GM23338 (cell line): ENCODE results near the gene ARHGEF3. TPM values are rescaled to one million over a fixed set of nuclear protein-coding genes. Genes with fewer than 3 reads are reported as not detected.

Experiments used
- ATAC-seq: fragments of 200-7000 bp; cut with Tn5 transposase; 3 replicates; pipeline ENCODE4 v1.9.1; 2020
- DNase-seq: peaks from one replicate; pipeline ENCODE4 v3.0.0-alpha.2; 2015; ENCODE audit warnings: low spot score
- H2AFZ ChIP-seq: fragments of 200-600 bp; sonication (generic); 2 replicates; pipeline ENCODE4 v1.8.0; 2016; ENCODE audit warnings: antibody characterized with exemption, mild to moderate bottlenecking, moderate library complexity
- H3F3A ChIP-seq: fragments of 200-600 bp; sonication (generic); replicated peaks from 2 replicates; pipeline ENCODE4 v1.8.0; 2017; ENCODE audit warnings: antibody characterized with exemption, mixed run types, low read depth
- H3K27ac ChIP-seq: fragments of 200-600 bp; sonication (generic); 2 replicates; pipeline ENCODE4 v1.6.1; 2016; ENCODE audit warnings: low read depth
- H3K27me3 ChIP-seq: fragments of 200-600 bp; sonication (generic); 2 replicates; pipeline ENCODE4 v1.8.0; 2016; ENCODE audit warnings: mild to moderate bottlenecking, mixed run types, moderate library complexity; ENCODE audit not compliant: insufficient read depth
- H3K36me3 ChIP-seq: fragments of 200-600 bp; sonication (generic); 2 replicates; pipeline ENCODE4 v1.8.0; 2016; ENCODE audit warnings: mild to moderate bottlenecking; ENCODE audit not compliant: insufficient read depth
- H3K4me1 ChIP-seq: fragments of 200-600 bp; sonication (generic); 2 replicates; pipeline ENCODE4 v1.8.0; 2016; ENCODE audit warnings: mild to moderate bottlenecking, moderate library complexity; ENCODE audit not compliant: insufficient read depth
- H3K4me2 ChIP-seq: fragments of 200-600 bp; sonication (generic); 2 replicates; pipeline ENCODE4 v1.7.1; 2017; ENCODE audit warnings: mixed run types
- H3K4me3 ChIP-seq: fragments of 200-600 bp; sonication (generic); 2 replicates; pipeline ENCODE4 v1.6.1; 2016; ENCODE audit warnings: mixed run types
- H3K79me2 ChIP-seq: fragments of 200-600 bp; sonication (generic); replicated peaks from 2 replicates; pipeline ENCODE4 v1.8.0; 2017; ENCODE audit warnings: mild to moderate bottlenecking; ENCODE audit not compliant: insufficient read depth
- H3K9me2 ChIP-seq: fragments of 200-600 bp; sonication (generic); 2 replicates; pipeline ENCODE4 v1.8.0; 2017; ENCODE audit not compliant: insufficient read depth
- H4K20me1 ChIP-seq: fragments of 200-600 bp; sonication (generic); replicated peaks from 2 replicates; pipeline ENCODE4 v1.8.0; 2017; ENCODE audit warnings: mild to moderate bottlenecking; ENCODE audit not compliant: insufficient read depth
- H3K27ac Mint-ChIP-seq: 2 replicates; pipeline ENCODE4 v1.8.0; 2020; ENCODE audit warnings: inconsistent platforms, mild to moderate bottlenecking, moderate library complexity, mixed read lengths
- H3K27me3 Mint-ChIP-seq: 3 replicates; pipeline ENCODE4 v1.8.0; 2022; ENCODE audit warnings: low read depth, mild to moderate bottlenecking, moderate library complexity, mixed read lengths, inconsistent platforms; ENCODE audit not compliant: insufficient read depth, poor library complexity
- H3K36me3 Mint-ChIP-seq: 3 replicates; pipeline ENCODE4 v1.8.0; 2021; ENCODE audit warnings: low read depth, mild to moderate bottlenecking, inconsistent platforms, moderate library complexity, mixed read lengths
- H3K4me1 Mint-ChIP-seq: 3 replicates; pipeline ENCODE4 v1.8.0; 2020; ENCODE audit warnings: mild to moderate bottlenecking, inconsistent platforms, mixed read lengths
- H3K4me3 Mint-ChIP-seq: 3 replicates; pipeline ENCODE4 v1.8.0; 2021; ENCODE audit warnings: moderate library complexity, mild to moderate bottlenecking, inconsistent platforms, mixed read lengths
- H3K9me3 Mint-ChIP-seq: 3 replicates; pipeline ENCODE4 v1.8.0; 2020; ENCODE audit warnings: moderate library complexity, mild to moderate bottlenecking, inconsistent platforms, mixed read lengths
- CREB1 ChIP-seq: fragments of 250-450 bp; sonication (Bioruptor Pico); IDR thresholded peaks from 2 replicates; pipeline ENCODE4 v1.5.0; 2020; ENCODE audit warnings: low read depth, mild to moderate bottlenecking, moderate library complexity
- EZH2 ChIP-seq: fragments of 200-600 bp; sonication (generic); IDR thresholded peaks from one replicate; pipeline ENCODE4 v1.8.0; 2017; ENCODE audit warnings: antibody characterized with exemption, mild to moderate bottlenecking, low read depth; ENCODE audit not compliant: unreplicated experiment
- EZH2phosphoT487 ChIP-seq: fragments of 200-600 bp; sonication (generic); IDR thresholded peaks from one replicate; pipeline ENCODE4 v1.8.1; 2018; ENCODE audit warnings: antibody characterized with exemption; ENCODE audit not compliant: unreplicated experiment
- JUNB ChIP-seq: IDR thresholded peaks from one replicate; pipeline ENCODE4 v1.6.1; 2016; ENCODE audit warnings: antibody characterized with exemption; ENCODE audit not compliant: unreplicated experiment
- NANOG ChIP-seq: IDR thresholded peaks from 2 replicates; pipeline ENCODE4 v1.6.1; 2016; ENCODE audit warnings: antibody characterized with exemption, borderline replicate concordance
- POLR2AphosphoS5 ChIP-seq: IDR thresholded peaks from 2 replicates; pipeline ENCODE4 v1.6.1; 2016; ENCODE audit warnings: antibody characterized with exemption, low read depth
- STAT1 ChIP-seq: IDR thresholded peaks from one replicate; pipeline ENCODE4 v1.6.1; 2016; ENCODE audit warnings: antibody characterized with exemption; ENCODE audit not compliant: unreplicated experiment
- ZNF114 ChIP-seq: fragments of 250-450 bp; sonication (Bioruptor Pico); IDR thresholded peaks from 2 replicates; pipeline ENCODE4 v1.5.0; 2020; ENCODE audit warnings: mild to moderate bottlenecking, moderate library complexity
- ZNF331 ChIP-seq: fragments of 250-450 bp; sonication (Bioruptor Pico); IDR thresholded peaks from 2 replicates; pipeline ENCODE4 v1.5.0; 2020; ENCODE audit warnings: low read depth, mild to moderate bottlenecking, moderate library complexity
- polyA plus RNA-seq: library from polyadenylated mRNA; unstranded; fragments of >200 nt; fragmentation: Nextera tagmentation; extraction: Ambion mirVana; gene quantifications from 2 replicates; pipeline ENCODE4 v1.2.1, GENCODE V29; 2016
- total RNA-seq: library from RNA; depleted of rRNA; stranded (reverse); fragments of >200 nt; shearing (Covaris generic); gene quantifications from 2 replicates; pipeline ENCODE4 v1.2.3, GENCODE V29; 2014
- TF ChIP-seq, protein P1 (sequence below), 2 experiments: fragments of 200-600 bp in 1 of 2; sonication (generic) in 1 of 2; conservative IDR thresholded peaks; 2 replicates each; pipeline versions ENCODE4 v1.5.1 to v1.6.1; 2016 to 2017; ENCODE audit warnings: antibody characterized with exemption in 2 of 2, low read depth in 2 of 2, mild to moderate bottlenecking in 2 of 2, moderate library complexity in 1 of 2
- TF ChIP-seq, protein P2 (sequence below): IDR thresholded peaks from one replicate; pipeline ENCODE4 v1.6.1; 2018; ENCODE audit warnings: antibody characterized with exemption; ENCODE audit not compliant: unreplicated experiment
- TF ChIP-seq, protein P3 (sequence below): IDR thresholded peaks from 2 replicates; pipeline ENCODE4 v1.6.1; 2016; ENCODE audit warnings: antibody characterized with exemption
- TF ChIP-seq, protein P4 (sequence below): fragments of 250-450 bp; sonication (Bioruptor Pico); IDR thresholded peaks from 2 replicates; pipeline ENCODE4 v1.5.0; 2020; ENCODE audit warnings: mild to moderate bottlenecking, moderate library complexity

ARHGEF3 gene
- total and polyA plus RNA-seq, 2 experiments from 2014 or later = 5.0 to 5.1 TPM

DNA sequence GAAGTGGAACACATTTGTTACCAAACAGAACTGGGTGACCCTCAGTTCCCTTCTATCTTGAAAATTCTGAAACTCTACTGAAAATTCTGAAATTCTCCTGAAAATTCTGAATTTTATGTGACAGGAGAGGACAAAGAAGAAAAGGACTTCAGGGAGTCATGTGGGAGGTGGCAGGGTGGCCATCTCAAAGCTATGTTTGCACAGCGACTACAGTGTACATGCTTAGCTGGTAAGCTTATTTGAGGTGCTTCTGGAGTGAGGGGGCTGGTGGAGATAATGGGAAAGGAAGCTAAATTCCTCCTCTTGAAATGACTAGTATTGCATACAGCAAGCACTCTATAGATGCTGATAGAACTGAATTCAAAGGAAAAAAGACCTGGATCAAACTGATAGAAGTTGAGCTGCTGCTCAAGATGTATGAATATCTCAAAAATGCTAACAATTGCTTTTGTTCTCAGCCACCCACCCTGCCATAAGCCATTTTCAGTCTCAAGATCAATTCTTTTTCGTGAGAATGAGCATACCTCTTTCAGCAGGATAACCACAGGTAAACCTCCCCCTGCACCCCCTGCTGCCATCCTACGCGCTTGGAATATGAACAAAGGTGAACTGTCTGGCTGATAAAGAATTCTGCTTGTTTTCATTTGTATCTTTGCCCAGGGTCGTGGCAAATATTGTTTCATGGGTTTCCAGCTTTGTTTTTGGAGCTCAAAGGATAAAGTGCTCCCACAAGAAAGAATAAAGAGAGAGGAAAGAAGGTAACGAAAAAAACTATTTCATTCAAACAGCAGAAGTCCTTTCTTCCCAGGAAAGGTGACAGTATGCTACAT is 16.6 kb upstream of the ARHGEF3 start:
- Mint-ChIP-seq H3K9me3 (no peaks in the 10 kb centered on the region), H3K27me3 (peaks cover 1% of the 10 kb centered on the region), H3K4me1 (peaks cover 13% of the 10 kb centered on the region), H3K36me3 (no peaks in the 10 kb centered on the region), H3K4me3 (no peak overlapping the region), H3K27ac (no peak overlapping the region)
- DNase-seq (no peak), ATAC-seq (no peak)
- H3K27me3 ChIP-seq = no peaks in the 10 kb centered on the region
- H3K9me2 ChIP-seq = no peaks in the 10 kb centered on the region
- no peaks in the 10 kb centered on the region for H3F3A ChIP-seq
- no peak overlapping the region for H3K4me3 ChIP-seq
- no peak overlapping the region for H3K27ac ChIP-seq
- no peaks in the 10 kb centered on the region for H3K79me2 ChIP-seq
- H3K36me3 ChIP-seq = no peaks in the 10 kb centered on the region
- peaks cover 7% of the 10 kb centered on the region; the same call in 1 of the 2 replicates for H3K4me1 ChIP-seq
- no peak for TF ChIP-seq ZNF114 (CRISPR knock-in tag)
- TF ChIP-seq JUNB = no peak
- TF ChIP-seq, protein P1, sequence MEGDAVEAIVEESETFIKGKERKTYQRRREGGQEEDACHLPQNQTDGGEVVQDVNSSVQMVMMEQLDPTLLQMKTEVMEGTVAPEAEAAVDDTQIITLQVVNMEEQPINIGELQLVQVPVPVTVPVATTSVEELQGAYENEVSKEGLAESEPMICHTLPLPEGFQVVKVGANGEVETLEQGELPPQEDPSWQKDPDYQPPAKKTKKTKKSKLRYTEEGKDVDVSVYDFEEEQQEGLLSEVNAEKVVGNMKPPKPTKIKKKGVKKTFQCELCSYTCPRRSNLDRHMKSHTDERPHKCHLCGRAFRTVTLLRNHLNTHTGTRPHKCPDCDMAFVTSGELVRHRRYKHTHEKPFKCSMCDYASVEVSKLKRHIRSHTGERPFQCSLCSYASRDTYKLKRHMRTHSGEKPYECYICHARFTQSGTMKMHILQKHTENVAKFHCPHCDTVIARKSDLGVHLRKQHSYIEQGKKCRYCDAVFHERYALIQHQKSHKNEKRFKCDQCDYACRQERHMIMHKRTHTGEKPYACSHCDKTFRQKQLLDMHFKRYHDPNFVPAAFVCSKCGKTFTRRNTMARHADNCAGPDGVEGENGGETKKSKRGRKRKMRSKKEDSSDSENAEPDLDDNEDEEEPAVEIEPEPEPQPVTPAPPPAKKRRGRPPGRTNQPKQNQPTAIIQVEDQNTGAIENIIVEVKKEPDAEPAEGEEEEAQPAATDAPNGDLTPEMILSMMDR (conservative IDR thresholded peaks at IDR 0.05; ENCODE audit: low read depth in 2 of 2) = no peak
- TF ChIP-seq, protein P2, sequence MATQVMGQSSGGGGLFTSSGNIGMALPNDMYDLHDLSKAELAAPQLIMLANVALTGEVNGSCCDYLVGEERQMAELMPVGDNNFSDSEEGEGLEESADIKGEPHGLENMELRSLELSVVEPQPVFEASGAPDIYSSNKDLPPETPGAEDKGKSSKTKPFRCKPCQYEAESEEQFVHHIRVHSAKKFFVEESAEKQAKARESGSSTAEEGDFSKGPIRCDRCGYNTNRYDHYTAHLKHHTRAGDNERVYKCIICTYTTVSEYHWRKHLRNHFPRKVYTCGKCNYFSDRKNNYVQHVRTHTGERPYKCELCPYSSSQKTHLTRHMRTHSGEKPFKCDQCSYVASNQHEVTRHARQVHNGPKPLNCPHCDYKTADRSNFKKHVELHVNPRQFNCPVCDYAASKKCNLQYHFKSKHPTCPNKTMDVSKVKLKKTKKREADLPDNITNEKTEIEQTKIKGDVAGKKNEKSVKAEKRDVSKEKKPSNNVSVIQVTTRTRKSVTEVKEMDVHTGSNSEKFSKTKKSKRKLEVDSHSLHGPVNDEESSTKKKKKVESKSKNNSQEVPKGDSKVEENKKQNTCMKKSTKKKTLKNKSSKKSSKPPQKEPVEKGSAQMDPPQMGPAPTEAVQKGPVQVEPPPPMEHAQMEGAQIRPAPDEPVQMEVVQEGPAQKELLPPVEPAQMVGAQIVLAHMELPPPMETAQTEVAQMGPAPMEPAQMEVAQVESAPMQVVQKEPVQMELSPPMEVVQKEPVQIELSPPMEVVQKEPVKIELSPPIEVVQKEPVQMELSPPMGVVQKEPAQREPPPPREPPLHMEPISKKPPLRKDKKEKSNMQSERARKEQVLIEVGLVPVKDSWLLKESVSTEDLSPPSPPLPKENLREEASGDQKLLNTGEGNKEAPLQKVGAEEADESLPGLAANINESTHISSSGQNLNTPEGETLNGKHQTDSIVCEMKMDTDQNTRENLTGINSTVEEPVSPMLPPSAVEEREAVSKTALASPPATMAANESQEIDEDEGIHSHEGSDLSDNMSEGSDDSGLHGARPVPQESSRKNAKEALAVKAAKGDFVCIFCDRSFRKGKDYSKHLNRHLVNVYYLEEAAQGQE = no peak
- no peak for TF ChIP-seq STAT1
- TF ChIP-seq EZH2 = no peak
- no peak for TF ChIP-seq NANOG
- TF ChIP-seq, protein P3, sequence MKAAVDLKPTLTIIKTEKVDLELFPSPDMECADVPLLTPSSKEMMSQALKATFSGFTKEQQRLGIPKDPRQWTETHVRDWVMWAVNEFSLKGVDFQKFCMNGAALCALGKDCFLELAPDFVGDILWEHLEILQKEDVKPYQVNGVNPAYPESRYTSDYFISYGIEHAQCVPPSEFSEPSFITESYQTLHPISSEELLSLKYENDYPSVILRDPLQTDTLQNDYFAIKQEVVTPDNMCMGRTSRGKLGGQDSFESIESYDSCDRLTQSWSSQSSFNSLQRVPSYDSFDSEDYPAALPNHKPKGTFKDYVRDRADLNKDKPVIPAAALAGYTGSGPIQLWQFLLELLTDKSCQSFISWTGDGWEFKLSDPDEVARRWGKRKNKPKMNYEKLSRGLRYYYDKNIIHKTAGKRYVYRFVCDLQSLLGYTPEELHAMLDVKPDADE = no peak
- no peak for TF ChIP-seq ZNF331 (CRISPR knock-in tag)
- TF ChIP-seq EZH2phosphoT487 = no peak
- TF ChIP-seq, protein P4, sequence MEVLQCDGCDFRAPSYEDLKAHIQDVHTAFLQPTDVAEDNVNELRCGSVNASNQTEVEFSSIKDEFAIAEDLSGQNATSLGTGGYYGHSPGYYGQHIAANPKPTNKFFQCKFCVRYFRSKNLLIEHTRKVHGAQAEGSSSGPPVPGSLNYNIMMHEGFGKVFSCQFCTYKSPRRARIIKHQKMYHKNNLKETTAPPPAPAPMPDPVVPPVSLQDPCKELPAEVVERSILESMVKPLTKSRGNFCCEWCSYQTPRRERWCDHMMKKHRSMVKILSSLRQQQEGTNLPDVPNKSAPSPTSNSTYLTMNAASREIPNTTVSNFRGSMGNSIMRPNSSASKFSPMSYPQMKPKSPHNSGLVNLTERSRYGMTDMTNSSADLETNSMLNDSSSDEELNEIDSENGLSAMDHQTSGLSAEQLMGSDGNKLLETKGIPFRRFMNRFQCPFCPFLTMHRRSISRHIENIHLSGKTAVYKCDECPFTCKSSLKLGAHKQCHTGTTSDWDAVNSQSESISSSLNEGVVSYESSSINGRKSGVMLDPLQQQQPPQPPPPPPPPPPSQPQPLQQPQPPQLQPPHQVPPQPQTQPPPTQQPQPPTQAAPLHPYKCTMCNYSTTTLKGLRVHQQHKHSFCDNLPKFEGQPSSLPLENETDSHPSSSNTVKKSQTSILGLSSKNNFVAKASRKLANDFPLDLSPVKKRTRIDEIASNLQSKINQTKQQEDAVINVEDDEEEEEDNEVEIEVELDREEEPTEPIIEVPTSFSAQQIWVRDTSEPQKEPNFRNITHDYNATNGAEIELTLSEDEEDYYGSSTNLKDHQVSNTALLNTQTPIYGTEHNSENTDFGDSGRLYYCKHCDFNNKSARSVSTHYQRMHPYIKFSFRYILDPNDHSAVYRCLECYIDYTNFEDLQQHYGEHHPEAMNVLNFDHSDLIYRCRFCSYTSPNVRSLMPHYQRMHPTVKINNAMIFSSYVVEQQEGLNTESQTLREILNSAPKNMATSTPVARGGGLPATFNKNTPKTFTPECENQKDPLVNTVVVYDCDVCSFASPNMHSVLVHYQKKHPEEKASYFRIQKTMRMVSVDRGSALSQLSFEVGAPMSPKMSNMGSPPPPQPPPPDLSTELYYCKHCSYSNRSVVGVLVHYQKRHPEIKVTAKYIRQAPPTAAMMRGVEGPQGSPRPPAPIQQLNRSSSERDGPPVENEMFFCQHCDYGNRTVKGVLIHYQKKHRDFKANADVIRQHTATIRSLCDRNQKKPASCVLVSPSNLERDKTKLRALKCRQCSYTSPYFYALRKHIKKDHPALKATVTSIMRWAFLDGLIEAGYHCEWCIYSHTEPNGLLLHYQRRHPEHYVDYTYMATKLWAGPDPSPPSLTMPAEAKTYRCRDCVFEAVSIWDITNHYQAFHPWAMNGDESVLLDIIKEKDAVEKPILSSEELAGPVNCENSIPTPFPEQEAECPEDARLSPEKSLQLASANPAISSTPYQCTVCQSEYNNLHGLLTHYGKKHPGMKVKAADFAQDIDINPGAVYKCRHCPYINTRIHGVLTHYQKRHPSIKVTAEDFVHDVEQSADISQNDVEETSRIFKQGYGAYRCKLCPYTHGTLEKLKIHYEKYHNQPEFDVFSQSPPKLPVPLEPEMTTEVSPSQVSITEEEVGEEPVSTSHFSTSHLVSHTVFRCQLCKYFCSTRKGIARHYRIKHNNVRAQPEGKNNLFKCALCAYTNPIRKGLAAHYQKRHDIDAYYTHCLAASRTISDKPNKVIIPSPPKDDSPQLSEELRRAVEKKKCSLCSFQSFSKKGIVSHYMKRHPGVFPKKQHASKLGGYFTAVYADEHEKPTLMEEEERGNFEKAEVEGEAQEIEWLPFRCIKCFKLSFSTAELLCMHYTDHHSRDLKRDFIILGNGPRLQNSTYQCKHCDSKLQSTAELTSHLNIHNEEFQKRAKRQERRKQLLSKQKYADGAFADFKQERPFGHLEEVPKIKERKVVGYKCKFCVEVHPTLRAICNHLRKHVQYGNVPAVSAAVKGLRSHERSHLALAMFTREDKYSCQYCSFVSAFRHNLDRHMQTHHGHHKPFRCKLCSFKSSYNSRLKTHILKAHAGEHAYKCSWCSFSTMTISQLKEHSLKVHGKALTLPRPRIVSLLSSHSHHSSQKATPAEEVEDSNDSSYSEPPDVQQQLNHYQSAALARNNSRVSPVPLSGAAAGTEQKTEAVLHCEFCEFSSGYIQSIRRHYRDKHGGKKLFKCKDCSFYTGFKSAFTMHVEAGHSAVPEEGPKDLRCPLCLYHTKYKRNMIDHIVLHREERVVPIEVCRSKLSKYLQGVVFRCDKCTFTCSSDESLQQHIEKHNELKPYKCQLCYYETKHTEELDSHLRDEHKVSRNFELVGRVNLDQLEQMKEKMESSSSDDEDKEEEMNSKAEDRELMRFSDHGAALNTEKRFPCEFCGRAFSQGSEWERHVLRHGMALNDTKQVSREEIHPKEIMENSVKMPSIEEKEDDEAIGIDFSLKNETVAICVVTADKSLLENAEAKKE = no peak
- no peak for TF ChIP-seq POLR2AphosphoS5
- no peak for TF ChIP-seq CREB1 (CRISPR knock-in tag)
- no peak overlapping the region for H2AFZ ChIP-seq
- H3K4me2 ChIP-seq = no peak overlapping the region
- no peaks in the 10 kb centered on the region for H4K20me1 ChIP-seq
